OCI-LY3 (cell line): ENCODE data around the gene MATK.

Experiments
- EZH2phosphoT487 ChIP-seq: fragments of 200-600 bp; shearing (Covaris generic); IDR thresholded peaks from 2 replicates; pipeline ENCODE4 v1.6.1; 2018; ENCODE audit warnings: antibody characterized with exemption, mixed run types, low read depth
- TF ChIP-seq, protein P1 (sequence below): fragments of 200-600, 300-600 bp; sonication (generic); IDR thresholded peaks from 2 replicates; pipeline ENCODE4 v1.5.1; 2014; ENCODE audit warnings: antibody characterized with exemption, low read length, low read depth

DNA sequence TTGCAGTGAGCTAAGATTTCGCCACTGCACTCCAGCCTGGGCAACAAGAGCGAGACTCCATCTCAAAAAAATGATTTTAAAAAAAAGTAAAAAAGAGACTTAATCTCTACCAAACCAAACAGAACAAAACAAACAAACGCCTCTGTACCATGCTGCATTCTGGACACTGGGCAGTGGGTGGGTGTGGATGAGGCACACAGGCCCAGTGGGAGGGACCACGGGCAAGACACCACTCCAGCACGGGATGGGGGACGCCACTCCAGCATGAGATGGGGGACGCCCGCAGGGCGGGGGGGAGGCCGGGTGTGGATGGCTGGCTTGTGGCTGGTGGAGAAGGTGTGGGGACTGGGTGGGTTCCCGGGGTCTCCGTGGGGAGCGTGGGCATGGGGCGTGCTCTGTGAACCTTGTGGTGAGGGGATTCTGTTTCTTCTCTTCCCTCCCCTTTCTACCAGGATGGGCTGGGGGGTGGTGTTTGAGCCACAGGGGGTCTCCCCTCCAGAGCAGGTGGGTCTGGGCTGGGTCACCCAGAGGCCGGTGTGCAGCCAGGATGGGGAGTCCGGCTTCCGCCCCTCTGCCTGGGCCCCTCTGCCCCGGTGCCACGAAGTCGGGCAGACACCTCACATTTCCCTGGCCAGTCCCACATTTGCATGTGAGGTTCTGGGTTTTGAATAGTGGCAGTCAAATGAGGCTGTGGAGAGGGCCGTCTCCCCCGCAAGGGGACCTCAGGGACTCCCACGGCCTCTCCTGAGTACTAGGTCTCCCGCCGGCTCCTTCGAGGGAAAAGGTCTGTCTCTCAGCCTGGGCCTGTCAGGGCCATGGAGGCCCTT lies 23.9 kb upstream of the MATK start:
- TF ChIP-seq, protein P1, sequence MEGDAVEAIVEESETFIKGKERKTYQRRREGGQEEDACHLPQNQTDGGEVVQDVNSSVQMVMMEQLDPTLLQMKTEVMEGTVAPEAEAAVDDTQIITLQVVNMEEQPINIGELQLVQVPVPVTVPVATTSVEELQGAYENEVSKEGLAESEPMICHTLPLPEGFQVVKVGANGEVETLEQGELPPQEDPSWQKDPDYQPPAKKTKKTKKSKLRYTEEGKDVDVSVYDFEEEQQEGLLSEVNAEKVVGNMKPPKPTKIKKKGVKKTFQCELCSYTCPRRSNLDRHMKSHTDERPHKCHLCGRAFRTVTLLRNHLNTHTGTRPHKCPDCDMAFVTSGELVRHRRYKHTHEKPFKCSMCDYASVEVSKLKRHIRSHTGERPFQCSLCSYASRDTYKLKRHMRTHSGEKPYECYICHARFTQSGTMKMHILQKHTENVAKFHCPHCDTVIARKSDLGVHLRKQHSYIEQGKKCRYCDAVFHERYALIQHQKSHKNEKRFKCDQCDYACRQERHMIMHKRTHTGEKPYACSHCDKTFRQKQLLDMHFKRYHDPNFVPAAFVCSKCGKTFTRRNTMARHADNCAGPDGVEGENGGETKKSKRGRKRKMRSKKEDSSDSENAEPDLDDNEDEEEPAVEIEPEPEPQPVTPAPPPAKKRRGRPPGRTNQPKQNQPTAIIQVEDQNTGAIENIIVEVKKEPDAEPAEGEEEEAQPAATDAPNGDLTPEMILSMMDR: no peak
- no peak for TF ChIP-seq EZH2phosphoT487
